Stimulated activated CD8-positive, alpha-beta memory T cell treated with anti-CD3 and anti-CD28 coated beads, Interleukin-7, amount 100 ng/mL, for 4 hours (primary cell): Measurements from ENCODE around the gene TBC1D14.

Experiments
- DNase-seq, 2 donors: peaks; one replicate each; pipeline ENCODE4 v3.0.0-alpha.2; 2020; ENCODE audit warnings: low read depth in 2 of 2

TBC1D14 gene, protein sequence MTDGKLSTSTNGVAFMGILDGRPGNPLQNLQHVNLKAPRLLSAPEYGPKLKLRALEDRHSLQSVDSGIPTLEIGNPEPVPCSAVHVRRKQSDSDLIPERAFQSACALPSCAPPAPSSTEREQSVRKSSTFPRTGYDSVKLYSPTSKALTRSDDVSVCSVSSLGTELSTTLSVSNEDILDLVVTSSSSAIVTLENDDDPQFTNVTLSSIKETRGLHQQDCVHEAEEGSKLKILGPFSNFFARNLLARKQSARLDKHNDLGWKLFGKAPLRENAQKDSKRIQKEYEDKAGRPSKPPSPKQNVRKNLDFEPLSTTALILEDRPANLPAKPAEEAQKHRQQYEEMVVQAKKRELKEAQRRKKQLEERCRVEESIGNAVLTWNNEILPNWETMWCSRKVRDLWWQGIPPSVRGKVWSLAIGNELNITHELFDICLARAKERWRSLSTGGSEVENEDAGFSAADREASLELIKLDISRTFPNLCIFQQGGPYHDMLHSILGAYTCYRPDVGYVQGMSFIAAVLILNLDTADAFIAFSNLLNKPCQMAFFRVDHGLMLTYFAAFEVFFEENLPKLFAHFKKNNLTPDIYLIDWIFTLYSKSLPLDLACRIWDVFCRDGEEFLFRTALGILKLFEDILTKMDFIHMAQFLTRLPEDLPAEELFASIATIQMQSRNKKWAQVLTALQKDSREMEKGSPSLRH

GRCh38 chr4:6909113-6909969, at the start of gene TBC1D14:
TBC1D14 (plus strand) TSS chr4:6909826; CDS start chr4:6923390, 13,564 bp downstream.
- DNase-seq, result peak; percentile 72 to 79

DNA sequence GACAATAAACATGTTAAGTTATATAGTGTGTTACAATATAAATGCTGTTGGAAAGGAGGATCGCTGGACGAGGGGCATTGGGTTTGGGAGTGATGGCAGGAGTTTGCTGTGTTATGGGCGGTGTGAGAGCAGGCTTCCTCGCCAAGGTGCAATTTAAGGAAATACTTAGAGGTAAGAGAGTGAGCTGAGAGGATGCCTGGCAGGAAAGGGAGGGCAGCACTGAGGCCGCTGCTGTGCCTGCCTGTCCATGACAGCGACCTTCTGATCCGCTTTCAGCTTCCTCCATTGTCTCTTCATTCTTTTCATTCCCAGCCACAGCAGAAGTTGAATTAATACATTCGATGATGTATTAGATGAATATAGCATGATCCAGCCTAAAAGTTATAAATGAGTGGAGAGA, 41.2 kb upstream of the TBC1D14 start:
- DNase-seq, result no peak

DNA sequence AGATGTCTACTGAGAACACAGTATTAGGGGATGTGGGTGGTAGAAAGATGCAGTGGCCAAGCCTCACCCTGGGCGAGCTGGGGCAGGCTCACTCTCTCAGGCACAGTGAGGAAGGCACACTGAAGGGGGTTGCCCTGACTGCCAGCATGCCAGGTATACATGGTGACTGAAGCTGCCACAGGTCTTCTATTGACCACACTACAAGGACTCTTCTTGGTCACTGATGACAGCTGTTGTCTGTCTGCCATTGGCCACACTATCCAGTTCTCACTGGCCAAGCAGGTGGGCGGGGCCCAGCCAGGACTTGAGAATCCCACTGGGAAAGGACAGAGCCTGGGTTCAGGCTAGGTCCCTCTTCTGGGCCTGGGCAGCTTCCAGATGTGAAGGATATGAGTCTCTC, 39.7 kb upstream of the TBC1D14 start:
- no peak for DNase-seq

- no peak for DNase-seq
Observed at GRCh38 chr4:6873291-6873690, 36.3 kb upstream of the TBC1D14 start.

DNA sequence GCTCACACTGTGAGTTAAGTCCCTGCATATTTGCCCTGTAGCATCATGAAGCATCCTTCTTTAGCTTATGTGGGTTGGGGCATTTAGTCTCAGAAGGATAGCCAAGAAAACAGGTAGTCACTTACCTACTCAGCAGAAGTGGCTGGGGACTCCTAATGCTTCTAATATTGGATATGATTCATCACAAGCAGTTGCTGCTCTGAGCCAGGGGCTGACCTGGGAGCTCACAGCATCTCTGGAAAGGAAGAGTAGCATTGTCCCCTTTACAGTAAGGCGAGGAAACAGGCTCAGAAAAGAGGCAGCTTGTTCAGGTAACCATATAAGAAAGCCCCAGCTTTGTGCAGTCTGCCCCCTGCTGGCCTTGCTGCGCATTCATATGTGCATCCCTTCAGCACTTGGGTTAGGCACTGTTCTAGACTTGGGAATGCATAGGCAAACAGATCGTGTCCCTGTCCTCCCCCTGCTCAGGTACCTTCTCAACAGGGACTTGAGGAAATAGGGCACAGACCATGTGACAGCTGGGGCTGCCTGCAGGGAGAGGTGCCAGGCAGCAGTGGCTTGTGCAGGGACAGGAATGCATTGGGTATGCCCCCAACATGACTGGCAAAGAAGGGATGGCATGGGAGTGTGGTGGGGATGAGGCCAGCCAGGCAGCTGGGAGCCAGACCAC, 35.7 kb upstream of the TBC1D14 start:
- DNase-seq, result peak; percentile 67 to 74

DNA sequence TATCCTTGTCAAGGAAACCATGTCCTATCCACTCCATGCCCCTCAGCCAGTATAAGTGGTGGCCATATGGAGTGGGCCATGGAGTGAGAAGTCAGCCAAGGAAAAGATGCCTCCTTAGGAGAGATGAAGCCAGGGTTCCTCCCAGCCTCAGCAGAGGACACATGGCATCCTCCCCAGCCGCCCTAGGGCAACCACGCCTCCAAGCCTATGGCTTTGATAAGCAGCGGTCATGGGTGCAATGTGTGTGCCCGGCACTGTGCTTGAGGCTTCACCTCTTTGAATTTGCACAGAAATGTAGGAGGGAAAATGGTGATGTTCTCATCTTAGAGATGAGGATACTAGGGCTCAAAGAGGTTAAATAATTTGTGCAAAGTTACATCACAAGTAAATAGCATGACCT, 34.6 kb upstream of the TBC1D14 start:
- no peak for DNase-seq

GRCh38 chr4:6875431-6875831, 34.2 kb upstream of the TBC1D14 start:
- DNase-seq, result no peak

GRCh38 chr4:6876440-6876839, 33.2 kb upstream of the TBC1D14 start:
- no peak for DNase-seq

DNA sequence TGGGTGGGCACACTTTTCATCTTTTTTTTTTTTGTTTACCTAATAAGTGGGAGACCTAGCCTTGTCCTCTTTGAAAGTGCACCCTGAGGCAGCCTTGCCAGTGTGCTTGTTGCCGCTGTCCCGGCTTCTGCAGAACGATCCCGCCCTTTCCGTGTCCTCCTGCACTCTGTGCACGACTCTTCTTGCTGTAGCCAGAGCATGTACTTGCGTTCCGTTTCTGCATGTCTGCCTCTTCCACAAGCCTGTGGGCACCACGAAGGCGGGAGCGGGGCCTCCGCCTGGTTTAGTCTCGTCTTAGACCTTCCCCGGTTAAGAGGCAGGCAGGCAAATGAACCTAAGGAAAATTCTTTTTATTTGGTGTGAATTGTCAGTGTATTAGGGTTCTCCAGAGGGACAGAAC, 32.6 kb upstream of the TBC1D14 start:
- DNase-seq, result no peak

- no peak for DNase-seq
Observed at GRCh38 chr4:6878451-6879059, 31.1 kb upstream of the TBC1D14 start.

DNA sequence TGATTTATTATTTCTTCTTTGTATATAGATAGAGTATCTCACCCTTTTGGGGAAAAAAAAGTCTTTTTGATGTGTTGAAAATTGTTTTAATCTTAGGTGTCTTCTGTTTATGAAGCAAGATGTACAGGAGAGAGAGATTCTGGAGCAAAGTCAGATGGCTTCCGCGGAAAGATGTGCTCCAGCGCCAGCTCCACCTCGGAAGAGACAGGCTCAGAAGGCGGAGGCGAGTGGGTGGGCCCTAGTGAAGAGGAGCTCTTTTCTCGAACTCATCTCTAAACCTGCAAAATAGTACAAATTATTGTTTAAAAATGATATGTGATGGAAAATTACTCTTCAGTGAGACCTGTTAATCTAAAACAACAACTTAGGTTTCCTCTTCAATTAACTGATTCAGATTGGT, 28.9 kb upstream of the TBC1D14 start:
- DNase-seq, result no peak

DNA sequence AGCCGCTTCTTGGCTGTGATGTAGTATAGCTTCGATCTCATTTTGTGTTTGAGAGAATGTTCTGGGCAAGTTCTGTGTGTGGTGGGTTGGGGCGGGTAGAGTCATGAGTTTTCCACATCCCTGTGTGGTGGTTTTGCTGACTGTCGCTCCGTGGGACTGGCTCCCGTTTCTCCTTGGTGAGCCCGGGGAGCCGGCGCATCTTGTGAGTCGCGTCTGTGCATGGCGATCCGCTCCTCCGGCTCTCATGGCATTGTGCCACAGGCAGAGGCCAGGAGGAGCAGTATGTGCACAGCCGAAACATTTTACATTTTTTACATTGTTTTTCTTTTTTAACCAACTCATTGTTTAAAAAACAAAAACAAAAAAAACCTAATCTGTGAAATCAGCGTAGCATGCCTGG, 27.7 kb upstream of the TBC1D14 start:
- no peak for DNase-seq

DNA sequence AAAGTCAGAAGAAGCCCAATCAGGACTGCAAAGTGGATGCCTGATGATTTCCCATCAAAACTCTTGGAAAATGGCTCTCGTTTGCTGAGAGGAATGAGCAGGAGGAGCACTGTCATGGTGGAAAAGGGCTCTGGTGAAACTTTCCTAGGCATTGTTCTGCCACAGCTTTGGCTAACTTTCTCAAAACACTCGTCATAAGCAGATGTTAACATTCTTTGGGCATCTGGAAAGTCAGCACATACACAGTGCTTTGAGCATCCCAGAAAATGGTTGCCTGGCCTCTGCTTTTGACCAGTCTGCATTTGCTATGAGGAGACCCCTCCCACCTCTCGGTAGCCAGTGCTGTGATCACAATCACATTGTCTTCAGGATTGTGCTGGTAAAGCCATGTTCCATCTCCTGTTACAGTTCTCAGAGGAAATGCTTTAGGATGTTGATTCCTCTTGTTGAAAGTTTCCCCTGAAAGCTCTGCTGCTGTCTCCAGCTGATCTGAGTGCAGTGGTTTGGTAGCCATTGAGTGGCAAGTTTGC, 25.2 kb upstream of the TBC1D14 start:
- DNase-seq, result no peak

GRCh38 chr4:6885953-6886557, 23.6 kb upstream of the TBC1D14 start:
- no peak for DNase-seq

GRCh38 chr4:6886886-6887285, 22.7 kb upstream of the TBC1D14 start:
- DNase-seq, result no peak

- DNase-seq, result no peak
Observed at GRCh38 chr4:6887591-6888371, 21.8 kb upstream of the TBC1D14 start.

GRCh38 chr4:6888506-6889071, 21.0 kb upstream of the TBC1D14 start:
- no peak for DNase-seq

DNA sequence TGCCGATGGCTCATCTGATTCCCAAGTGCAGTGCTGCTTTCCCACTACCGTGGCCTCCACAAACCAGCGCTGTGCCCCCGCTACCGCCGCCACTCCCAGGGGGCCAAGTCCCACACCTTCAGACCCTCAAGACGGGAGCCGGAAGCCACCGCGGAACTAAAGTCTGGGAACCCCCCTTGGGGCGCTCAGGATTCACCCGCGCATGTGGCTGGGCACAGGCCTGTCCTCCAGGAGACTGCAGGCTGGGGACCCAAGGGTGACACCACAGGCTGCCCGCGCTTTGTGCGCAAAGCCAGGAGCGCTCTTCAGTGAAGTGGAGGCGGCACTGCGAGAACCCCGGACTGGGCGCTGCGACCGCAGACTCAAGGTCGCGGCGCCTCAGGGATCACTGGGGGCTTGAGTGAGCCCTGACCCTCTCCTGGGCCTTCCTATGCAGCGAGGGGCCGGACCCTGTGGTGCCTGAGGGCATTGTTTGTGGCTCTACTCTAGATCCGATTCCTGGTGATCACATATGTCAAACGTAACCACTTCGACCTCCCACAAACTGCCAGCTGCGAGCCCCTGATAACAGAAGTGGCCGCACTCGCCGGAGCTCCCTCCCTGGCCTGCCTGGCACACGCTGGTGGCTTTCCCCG, 20.4 kb upstream of the TBC1D14 start:
- DNase-seq, result no peak

- no peak for DNase-seq
Observed at GRCh38 chr4:6889736-6890324, 19.8 kb upstream of the TBC1D14 start.
